ENCODE measurements around the gene GIMAP2.
"Not testable (repeated sequence)": the region's sequence is repeated elsewhere in the genome, so short reads cannot be mapped to it uniquely, and the experiment has no call there.

GRCh38 chr7:150676276-150676675 is 9.2 kb upstream of the GIMAP2 start:
- TF ChIP-seq CTCF, EZH2phosphoT487 (IDR thresholded peaks at IDR 0.05): not testable (repeated sequence)
